ENCODE measurements around the gene FOXJ1.

Gene FOXJ1

DNA sequence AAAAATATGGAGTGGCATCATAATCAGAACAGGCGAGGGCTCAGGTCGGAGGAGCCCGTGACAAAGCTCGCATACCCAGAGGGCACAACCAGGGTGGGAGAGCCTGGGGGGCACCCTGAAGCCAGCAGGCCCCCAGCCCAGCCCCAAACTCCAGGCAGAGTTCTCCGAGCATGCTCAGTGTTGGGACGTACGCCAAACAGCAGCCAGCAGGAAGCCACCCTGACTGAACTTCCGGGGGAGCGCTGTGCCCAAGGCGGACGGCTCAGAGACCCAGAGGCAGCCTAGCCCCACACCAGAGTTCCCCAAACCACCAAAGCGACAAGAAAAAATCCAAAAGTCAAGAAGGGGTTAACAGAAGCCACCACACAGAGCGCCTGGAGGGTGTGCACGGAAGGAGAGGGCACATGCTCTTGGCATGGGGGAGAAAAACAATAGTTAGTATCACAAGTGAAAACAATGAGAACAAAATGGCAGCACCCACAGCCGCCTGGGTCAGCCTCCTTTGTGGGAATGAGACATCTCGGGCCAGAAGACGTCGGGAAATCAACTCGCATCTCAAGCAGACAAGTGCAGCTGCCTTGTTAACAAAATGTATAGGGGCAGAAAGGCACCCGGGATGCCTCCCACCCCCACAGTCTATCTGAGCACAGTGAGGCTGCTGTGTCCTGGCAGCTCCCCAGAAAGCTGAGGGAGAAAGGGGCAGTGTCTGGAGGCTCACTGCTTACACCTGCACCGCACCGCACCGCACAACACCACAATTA lies 49.3 kb downstream of the FOXJ1 start:
- DNase-seq (ENCODE audit: low read depth in 2 of 2) = no peak

DNA sequence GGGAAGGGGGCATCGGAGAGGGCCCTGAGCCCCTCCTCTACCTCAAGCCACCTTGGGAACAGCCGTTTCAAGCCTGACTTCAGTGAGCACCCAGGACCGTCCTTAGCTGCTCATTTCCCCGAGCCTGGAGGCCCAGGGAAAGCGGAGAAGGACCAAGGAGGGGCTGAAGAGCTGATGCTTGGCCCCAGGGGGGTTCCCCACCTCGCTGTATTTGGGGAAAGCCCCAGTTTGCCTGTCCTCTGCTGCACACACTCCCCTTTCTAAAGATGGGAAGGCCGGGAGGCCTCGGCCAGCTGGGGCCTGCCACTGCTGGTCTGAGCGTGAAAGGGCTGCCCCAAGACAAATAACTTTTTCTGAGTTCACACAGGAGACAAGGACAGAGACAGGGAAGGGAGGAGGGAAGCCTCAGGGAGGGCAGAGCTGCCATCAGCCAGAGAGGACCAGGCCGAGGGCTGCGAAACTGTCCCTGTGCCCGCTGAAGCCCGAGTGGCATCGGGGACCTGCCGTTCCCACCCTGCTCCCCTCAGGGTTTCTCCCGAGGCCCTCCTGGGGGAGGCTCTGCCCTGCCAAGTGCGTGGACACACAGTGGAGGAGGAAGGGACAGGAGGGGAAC lies 50.4 kb downstream of the FOXJ1 start:
- DNase-seq (ENCODE audit: low read depth in 2 of 2) = no peak

GRCh38 chr17:76089680-76090516 lies 51.1 kb downstream of the FOXJ1 start:
- DNase-seq (ENCODE audit: low read depth in 2 of 2) = no peak

DNA sequence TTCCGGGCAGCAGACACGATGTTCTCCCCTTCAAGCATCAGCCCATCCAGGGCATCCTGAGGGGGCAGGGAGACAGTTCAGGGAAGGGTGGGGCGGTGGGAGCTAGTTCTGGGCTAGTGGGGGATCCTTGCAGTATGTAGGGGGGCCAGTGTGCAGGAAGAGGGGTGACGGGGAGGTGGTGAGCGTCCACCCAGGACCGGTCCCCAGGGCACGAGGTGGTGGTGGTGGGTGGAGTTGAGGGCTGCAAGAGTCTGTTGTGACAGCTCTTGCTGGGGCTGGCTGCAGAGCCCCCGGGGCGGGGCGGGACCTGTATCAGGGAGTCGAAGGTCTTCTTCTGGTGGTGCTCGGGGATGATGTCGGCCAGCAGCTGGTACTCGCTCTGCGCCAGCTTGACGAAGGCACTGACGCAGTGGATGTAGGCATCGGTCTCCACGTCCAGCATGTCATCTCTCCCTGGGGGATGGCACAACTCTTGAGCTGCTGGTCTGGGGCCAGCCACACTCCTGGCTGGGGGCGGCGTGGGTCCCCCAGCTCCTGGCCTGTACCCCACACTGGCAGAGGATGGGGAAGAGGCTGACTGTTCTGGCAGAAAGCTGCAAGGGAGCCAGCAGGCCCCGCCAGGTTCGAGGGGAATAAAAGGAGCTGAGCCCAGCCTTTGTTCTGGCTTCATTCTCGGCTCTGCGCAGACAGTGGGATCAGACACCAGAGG lies 52.0 kb downstream of the FOXJ1 start:
- DNase-seq (ENCODE audit: low read depth in 2 of 2) = no peak

- no peak for DNase-seq (ENCODE audit: low read depth in 2 of 2)
Measured at GRCh38 chr17:76088041-76088867, 52.8 kb downstream of the FOXJ1 start.

- DNase-seq (ENCODE audit: low read depth in 2 of 2) = no peak
Measured at GRCh38 chr17:76087531-76087930, 53.5 kb downstream of the FOXJ1 start.

DNA sequence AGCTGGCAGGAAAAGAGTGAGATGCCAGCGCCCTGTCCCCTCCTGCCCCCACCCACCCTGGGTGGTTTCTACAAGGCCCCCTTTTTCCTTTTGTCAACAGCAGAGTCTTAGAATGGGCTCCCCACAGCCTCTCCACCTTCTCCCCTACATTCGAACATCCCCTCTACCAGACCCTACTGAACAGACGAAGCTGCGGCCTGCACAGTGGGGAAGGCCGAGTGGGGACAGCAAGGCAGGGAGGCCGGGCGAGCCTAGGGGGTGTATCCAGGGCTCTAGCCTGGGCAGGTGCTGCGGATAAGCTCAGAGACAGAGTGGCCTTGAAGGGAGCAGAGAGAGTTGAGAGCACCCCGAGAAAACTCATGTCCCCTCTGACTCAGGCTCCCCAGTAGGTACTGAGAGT lies 54.7 kb downstream of the FOXJ1 start:
- DNase-seq (ENCODE audit: low read depth in 2 of 2) = no peak

All from stimulated activated CD4-positive, alpha-beta T cell treated with anti-CD3 and anti-CD28 coated beads, Interleukin-1b, Interleukin-23, amount 100 ng/mL, for 4 hours (primary cell).